ENCODE data around the gene URM1. TPM values are rescaled to one million over a fixed set of nuclear protein-coding genes. Genes with fewer than 3 reads are reported as not detected.
A peak's percentile ranks its signal among the peaks of the same experiment; 100 is the strongest.
"Not testable (repeated sequence)": the region's sequence is repeated elsewhere in the genome, so short reads cannot be mapped to it uniquely, and the experiment has no call there.

URM1 gene
- total RNA-seq, 1 donor from 2014 or later = 96.1 TPM

DNA sequence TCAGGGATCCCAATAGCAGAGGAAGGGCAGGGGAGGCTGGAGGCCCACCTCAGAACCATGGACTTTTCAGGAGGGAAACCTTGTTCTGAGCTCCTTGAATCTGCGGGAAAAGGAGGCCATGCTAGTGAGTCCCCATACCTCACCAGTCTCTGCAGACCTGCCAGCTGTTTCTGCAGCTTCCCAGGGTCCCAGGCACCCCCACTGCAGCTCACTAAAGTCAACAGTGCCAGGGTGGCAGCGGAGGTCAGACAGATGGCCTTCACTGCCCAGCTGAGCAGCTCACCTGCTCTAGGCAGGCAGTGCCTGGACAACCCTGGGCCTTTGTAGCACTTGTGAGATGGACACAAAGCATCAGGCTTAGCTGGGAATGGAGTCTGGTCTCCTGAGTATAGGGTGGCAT lies 35.3 kb upstream of the URM1 start:
- TF ChIP-seq, protein P1, sequence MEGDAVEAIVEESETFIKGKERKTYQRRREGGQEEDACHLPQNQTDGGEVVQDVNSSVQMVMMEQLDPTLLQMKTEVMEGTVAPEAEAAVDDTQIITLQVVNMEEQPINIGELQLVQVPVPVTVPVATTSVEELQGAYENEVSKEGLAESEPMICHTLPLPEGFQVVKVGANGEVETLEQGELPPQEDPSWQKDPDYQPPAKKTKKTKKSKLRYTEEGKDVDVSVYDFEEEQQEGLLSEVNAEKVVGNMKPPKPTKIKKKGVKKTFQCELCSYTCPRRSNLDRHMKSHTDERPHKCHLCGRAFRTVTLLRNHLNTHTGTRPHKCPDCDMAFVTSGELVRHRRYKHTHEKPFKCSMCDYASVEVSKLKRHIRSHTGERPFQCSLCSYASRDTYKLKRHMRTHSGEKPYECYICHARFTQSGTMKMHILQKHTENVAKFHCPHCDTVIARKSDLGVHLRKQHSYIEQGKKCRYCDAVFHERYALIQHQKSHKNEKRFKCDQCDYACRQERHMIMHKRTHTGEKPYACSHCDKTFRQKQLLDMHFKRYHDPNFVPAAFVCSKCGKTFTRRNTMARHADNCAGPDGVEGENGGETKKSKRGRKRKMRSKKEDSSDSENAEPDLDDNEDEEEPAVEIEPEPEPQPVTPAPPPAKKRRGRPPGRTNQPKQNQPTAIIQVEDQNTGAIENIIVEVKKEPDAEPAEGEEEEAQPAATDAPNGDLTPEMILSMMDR (IDR thresholded peaks at IDR 0.05; ENCODE audit: unreplicated experiment) = no peak
- DNase-seq (ENCODE audit: low spot score) = no peak
- Mint-ChIP-seq H3K4me3 (ENCODE audit: unreplicated experiment) (no peak overlapping the region), H3K9me3 (ENCODE audit: unreplicated experiment) (no peaks in the 10 kb centered on the region), H3K36me3 (ENCODE audit: low read depth, unreplicated experiment) (peaks cover 9% of the 10 kb centered on the region), H3K27me3 (ENCODE audit: unreplicated experiment) (peaks cover 9% of the 10 kb centered on the region), H3K27ac (ENCODE audit: unreplicated experiment) (no peak overlapping the region), H3K4me1 (ENCODE audit: unreplicated experiment) (no peaks in the 10 kb centered on the region)

DNA sequence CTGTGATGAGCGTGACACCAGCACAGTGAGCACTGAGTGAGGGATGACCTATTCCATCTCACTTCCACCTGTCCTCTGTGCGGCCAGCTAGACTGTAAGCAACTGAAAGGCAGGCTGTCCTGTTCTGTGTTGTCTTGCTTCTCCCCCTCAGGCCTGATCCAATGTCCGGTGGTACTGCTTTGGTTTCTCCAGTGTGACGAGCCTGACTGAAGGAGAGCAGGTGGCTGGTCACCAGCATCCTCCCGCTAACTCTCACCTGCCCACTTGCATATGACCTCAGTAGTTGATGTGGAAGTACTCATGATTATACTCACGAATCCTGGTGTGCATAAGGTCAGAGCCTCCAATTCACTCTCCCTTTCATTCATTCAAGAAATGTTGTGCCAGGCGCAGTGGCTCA lies 33.2 kb upstream of the URM1 start:
- Mint-ChIP-seq H3K27ac (ENCODE audit: unreplicated experiment) (no peak overlapping the region), H3K4me1 (ENCODE audit: unreplicated experiment) (peaks cover 4% of the 10 kb centered on the region), H3K36me3 (ENCODE audit: low read depth, unreplicated experiment) (peaks cover 4% of the 10 kb centered on the region), H3K27me3 (ENCODE audit: unreplicated experiment) (peaks cover 9% of the 10 kb centered on the region), H3K9me3 (ENCODE audit: unreplicated experiment) (no peaks in the 10 kb centered on the region), H3K4me3 (ENCODE audit: unreplicated experiment) (no peak overlapping the region)
- TF ChIP-seq, protein P1 (IDR thresholded peaks at IDR 0.05; ENCODE audit: unreplicated experiment) = no peak
- DNase-seq (ENCODE audit: low spot score) = no peak

DNA sequence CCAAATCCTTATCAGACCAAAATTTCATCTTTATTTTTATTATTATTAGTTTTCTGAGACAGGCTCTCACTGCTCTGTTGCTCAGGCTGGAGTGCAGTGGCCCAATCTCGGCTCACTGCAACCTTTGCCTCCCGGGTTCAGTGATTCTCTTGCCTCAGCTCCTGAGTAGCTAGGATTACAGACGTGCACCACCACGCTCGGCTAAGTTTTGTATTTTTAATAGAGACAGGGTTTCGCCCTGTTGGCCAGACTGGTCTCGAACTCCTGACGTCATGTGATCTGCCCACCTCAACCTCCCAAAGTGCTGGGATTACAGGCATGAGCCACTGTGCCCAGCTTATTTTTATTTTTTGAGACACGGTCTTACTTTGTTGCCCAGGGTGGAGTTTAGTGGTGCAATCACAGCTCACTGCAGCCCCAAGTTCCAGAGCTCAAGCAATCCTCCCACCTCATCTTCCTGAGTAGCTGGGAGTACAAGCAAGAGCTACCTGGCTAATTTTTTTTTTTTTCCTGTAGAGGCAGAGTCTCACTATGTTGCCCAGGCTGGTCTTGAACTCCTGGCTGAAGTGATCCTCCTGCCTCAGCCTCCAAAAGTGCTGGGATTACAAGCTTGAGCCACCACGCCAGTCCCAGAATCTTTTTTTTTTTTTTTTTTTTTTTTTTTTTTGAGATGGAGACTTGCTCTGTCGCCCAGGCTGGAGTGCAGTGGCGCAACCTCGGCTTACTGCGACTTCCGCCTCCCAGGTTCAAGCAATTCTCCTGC lies 32.1 kb upstream of the URM1 start:
- not testable (repeated sequence) for H3K27ac Mint-ChIP-seq (ENCODE audit: unreplicated experiment); H3K36me3 Mint-ChIP-seq (ENCODE audit: low read depth, unreplicated experiment); H3K4me1 Mint-ChIP-seq (ENCODE audit: unreplicated experiment); H3K9me3 Mint-ChIP-seq (ENCODE audit: unreplicated experiment); H3K27me3 Mint-ChIP-seq (ENCODE audit: unreplicated experiment); DNase-seq (ENCODE audit: low spot score)
- peak overlapping the region; percentile 42 for H3K4me3 Mint-ChIP-seq (ENCODE audit: unreplicated experiment)

DNA sequence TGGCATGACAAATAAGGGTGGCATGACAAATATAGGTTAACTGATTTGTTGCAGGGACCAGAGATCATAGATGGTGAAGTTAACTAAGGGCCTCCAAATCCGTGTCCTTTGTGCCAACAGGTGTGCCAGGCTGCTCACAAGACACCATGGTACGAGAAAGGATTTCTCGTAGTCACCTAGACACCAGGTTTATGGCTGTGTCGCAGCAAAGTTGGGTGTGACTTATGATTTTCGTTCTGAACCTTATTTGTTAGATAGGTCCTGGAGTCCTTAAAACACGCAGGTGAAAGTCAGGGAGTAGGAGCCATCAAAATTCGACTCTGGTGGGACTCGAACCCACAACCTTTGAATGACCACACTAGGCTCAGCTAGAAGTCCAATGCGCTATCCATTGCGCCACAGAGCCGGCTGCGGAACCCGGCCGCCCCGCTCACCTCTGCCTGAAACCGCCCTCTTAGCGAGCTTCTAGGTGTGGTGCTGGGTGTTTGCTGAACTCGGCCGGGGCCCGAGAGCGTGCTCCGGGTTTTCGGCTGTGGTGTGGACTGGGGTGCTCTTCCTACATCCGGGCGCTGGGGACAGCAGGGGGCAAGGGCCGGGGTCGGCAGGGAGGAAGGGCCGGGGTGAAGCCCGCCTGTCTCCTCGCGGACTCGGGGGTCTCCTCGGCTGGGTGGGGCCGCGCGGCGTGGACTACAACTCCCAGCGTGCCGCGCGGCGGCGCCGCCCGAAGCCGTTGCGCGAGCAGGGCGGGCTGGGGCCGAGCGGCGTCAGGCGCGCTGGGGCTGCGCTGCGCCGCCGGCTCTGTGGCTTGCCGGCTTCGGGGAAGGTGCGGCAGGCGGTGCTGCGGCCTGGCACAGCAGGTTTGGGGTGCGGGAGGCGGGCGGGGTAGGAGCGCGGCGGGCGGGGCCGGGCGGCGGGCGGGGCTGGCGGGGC lies 31.1 kb upstream of the URM1 start, which contains the start of gene SLC27A4:
SLC27A4 (plus strand) TSS at position 767 of the 930 bp plus-strand sequence. CDS start 2,606 bp downstream, outside the sequence.
- no peaks in the 10 kb centered on the region for H3K9me3 Mint-ChIP-seq (ENCODE audit: unreplicated experiment)
- H3K4me1 Mint-ChIP-seq (ENCODE audit: unreplicated experiment) = peaks cover 4% of the 10 kb centered on the region
- TF ChIP-seq, protein P1 (IDR thresholded peaks at IDR 0.05; ENCODE audit: unreplicated experiment) = no peak

DNA sequence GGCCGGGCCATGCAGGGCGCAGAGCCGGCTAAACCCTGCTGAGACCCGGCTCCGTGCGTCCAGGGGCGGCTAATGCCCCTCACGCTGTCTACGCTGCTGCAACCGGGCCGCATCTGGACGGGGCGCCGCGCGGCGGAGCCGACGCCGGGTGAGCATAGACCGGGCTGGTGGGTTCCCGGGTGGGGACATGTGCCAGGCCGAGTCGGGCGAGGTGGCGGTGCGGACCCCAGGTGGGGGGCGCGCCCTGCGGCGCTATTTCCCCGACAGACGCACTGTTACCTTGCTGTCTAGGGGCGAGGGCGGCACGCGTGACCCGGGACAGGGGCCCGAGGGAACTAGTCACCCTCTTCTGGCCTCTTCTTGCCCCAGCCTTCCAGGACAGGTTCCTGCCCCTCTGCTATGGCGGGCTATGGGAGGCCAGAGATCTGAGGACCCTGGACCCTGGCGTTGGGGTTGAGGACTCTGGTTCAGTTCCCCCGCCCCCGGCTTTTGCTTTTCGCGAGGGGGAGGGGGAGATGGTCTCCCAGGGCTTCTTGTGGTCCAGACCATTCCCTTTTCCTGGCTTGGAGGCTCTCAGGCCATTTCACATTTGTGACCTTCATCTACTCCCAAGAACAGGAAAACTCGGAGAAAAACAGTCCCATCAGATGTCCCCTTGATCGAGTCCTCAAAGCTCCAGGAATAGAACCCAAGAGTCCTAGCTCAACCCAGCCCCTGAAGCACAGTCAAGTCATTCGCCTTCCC lies 30.3 kb upstream of the URM1 start:
- Mint-ChIP-seq H3K36me3 (ENCODE audit: low read depth, unreplicated experiment) (peaks cover 4% of the 10 kb centered on the region), H3K27ac (ENCODE audit: unreplicated experiment) (no peak overlapping the region), H3K27me3 (ENCODE audit: unreplicated experiment) (peaks cover 6% of the 10 kb centered on the region), H3K9me3 (ENCODE audit: unreplicated experiment) (no peaks in the 10 kb centered on the region), H3K4me1 (ENCODE audit: unreplicated experiment) (peaks cover 4% of the 10 kb centered on the region), H3K4me3 (ENCODE audit: unreplicated experiment) (peak overlapping the region; percentile 95)
- TF ChIP-seq, protein P1 (IDR thresholded peaks at IDR 0.05; ENCODE audit: unreplicated experiment) = no peak
- DNase-seq (ENCODE audit: low spot score) = peak; percentile 37

More for the DNA sequence above, 31.1 kb upstream of the URM1 start, which contains the start of gene SLC27A4:
- Mint-ChIP-seq H3K4me3 (ENCODE audit: unreplicated experiment) (peak within 1 kb of the TSS; percentile 95), H3K27ac (ENCODE audit: unreplicated experiment) (no peak within 1 kb of the TSS), H3K27me3 (ENCODE audit: unreplicated experiment) (peaks cover 9% of the 10 kb centered on the region), H3K36me3 (ENCODE audit: low read depth, unreplicated experiment) (peaks cover 4% of the 10 kb centered on the region)
- DNase-seq (ENCODE audit: low spot score) = peak; percentile 75

All from endothelial cell (in vitro differentiated cells).